HG03439 (cell line): ENCODE data around the gene ANKIB1.
A peak's percentile ranks its signal among the peaks of the same experiment; 100 is the strongest.

Experiments
- ATAC-seq: cut with Tn5 transposase; IDR thresholded peaks from one replicate; pipeline ENCODE4 v1.9.1; 2021; ENCODE audit warnings: mild to moderate bottlenecking, moderate library complexity; ENCODE audit not compliant: unreplicated experiment

Gene ANKIB1

GRCh38 chr7:92260248-92260781 is 14.5 kb downstream of the ANKIB1 start:
- no peak for ATAC-seq

DNA sequence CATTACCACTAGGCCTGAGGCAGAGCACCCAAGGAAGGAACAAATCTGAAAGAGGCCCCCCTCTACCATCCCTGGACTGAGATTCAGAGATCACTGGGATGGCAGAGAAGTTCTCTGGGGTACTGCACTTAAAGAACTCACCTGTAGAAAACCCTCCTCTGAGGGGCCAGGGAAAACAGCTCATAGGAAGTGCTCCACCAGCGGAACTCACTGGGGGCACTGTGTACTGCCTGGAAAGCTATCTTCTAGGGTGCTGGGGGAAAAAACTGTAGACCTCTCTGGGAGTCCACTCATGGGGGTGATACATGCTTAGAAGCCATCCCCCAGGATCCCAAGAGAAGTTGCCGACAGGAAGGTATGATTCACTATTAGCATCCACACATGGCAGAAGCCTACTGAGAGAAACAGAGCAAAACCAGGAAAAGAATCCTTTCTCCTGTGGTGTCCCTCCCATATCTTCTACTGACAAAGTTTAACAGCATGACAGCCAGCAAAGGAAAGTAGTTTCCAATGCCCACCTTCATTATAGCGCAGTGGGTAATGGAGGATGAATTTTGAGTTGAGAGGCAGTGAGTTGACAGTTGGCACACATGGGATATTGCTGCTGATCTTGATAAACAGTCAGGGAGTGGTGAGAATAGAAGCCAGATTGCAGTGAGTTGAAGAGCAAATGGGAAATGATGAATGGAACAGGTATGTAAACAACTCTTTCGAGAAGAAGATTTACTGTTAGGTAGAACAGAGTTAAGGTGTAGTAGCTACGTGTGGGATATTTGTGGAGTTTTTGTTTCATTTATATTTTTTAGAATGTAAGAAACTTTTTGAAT is 20.9 kb downstream of the ANKIB1 start:
- no peak for ATAC-seq

DNA sequence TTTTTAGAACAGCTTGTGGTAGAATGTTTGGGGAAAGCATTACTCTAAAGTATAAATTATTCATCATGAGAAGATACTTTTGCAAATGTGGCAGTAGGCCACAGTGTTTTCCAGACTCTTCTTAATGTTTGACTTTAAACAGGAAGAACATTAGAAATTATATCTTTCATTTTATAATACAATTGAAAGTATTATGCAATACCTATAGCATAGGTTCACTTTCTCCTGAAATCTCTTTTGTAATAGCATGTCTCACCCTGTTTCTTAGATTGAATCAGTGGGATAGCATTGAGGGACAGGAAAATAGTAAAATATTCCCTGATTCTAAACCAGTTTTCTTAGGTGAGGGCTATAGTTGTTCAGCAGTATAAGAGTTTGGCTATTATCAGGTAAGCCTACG is 23.1 kb downstream of the ANKIB1 start:
- ATAC-seq: no peak

DNA sequence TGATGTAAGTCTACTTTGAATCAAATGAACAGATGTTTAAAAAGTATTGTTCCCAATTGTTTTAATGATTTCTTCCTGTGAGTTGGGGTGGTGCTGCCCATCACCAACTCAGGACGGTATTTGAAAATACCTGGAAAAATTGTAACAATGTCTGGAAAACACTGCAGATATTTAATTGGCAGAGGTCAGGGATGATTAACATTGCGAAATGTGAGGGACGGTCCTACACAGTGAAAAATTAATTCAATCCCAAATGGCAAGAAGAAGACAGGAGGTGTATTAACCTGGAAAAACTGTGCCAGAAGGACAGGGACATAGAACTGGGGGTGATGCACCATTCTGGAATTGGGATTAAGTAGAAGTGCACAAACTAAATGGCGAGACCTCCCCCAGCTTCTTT is 29.6 kb downstream of the ANKIB1 start:
- no peak for ATAC-seq

DNA sequence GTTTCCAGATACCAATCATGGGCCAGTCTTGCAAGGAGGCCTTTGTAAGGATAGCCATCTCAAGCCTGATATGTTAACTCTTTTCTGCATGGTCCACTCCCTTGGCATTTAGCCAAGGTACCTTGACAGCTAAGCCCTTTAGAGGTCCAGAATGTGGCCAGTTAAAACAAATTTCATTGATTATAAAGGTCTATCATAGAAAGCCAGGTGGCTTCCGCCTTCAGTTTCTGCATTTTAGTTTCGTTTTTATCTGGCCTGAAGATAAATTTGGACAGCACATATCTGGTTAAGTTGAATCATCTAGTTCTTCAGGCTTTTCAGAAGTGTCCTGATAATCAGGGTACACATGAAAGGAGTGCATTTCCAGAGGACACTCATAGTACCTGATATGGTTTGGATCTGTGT is 30.7 kb downstream of the ANKIB1 start:
- ATAC-seq: peak; percentile 81

DNA sequence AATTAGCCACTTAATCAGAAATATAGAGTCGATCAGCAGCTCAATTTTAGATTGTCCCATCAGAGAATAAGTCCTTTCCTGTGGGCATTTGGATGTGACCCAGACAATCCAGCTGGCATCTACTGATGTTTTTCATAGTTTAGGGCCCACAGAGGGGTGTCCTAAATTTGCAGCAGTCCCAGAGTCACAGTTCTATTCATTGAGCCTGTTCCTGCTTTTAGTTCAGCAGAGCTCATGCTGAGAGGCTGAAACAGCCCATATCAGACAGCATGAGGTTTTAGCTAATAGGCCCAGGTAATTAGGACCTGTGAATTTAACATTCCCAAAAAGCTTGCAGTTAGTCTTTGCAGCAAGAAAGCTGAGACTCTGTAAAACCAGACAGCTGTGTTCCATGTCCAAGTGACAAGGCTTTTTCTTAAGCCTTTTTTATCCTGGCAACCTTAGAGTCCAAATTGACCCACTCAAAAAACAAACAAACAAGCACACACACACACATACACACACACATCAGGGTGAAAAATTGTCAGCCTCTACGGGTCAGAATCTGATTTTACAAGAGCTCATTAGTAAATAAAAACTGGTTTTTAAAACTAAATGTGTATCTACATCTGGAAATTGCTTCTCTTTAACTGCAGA is 33.7 kb downstream of the ANKIB1 start:
- ATAC-seq: no peak

- no peak for ATAC-seq
Observed at GRCh38 chr7:92281031-92281430, 35.3 kb downstream of the ANKIB1 start.

DNA sequence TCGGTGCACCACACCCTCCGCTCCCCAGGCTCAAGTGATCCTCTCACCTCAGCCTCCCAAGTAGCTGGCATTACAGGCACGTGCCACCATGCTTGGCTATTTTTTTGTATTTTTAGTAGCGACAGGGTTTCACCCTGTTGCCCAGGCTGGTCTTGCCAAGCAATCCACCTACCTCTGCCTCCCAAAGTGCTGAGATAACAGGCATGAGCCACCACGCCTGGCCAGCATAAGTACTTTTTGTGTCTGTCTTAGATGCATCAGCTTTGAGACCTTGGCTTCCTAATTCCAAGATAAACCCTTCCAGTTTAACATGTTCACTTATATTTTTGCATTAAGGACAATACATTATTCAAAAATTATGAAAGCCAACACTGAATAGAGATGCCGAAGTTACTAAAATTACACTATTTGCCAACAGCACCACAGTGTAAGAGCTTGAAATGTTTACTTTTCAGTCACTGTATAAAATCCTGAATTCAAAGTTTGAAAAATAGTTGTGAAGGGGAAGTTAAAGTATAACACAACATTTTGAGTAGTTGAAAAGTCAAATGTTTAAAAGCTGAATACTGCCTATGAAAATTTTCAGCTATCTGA is 36.5 kb downstream of the ANKIB1 start:
- ATAC-seq: no peak

GRCh38 chr7:92282930-92283329 is 37.2 kb downstream of the ANKIB1 start:
- ATAC-seq: no peak

GRCh38 chr7:92289321-92289720 is 43.5 kb downstream of the ANKIB1 start:
- no peak for ATAC-seq

DNA sequence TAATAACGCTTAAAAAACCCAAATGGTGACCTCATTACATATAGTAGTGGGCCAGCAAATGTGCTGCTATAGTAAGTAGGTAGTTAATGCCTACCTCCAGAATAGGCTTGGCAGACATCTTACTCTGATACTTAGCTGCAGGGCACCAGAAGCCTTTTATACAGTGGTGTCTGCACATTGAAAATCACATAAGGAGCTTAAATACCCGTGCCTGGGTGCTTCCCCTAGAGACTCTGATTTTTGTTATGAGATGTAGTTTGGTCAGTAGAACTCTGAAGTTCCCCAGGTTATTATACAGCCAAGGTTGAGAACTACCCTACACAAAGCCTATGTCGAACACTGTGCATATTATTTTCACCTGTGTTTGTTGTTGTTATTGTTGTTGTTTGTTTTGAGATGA is 47.2 kb downstream of the ANKIB1 start:
- no peak for ATAC-seq

GRCh38 chr7:92293896-92294590 is 48.3 kb downstream of the ANKIB1 start:
- no peak for ATAC-seq

DNA sequence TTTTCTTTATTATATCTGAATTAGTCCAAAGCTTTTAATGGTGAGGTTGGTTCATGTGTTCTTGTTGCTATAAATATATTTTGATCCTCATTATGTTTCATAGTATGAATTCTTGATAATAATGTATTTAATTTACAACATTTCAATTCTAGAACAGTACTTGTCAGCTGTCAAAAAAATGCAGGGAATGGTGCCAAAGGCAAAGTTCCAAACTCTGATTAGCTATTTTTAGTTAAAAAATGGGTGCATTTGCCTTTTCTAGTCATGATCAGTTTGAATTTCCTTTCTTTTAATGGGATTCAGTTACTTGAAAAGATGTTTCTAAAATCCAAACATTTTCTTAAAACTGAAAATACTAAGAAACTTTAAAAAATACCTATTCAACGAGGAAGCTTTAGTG is 49.6 kb downstream of the ANKIB1 start:
- ATAC-seq: no peak

GRCh38 chr7:92296235-92296634 is 50.5 kb downstream of the ANKIB1 start:
- ATAC-seq: no peak

GRCh38 chr7:92296880-92297445 is 51.2 kb downstream of the ANKIB1 start:
- ATAC-seq: no peak

DNA sequence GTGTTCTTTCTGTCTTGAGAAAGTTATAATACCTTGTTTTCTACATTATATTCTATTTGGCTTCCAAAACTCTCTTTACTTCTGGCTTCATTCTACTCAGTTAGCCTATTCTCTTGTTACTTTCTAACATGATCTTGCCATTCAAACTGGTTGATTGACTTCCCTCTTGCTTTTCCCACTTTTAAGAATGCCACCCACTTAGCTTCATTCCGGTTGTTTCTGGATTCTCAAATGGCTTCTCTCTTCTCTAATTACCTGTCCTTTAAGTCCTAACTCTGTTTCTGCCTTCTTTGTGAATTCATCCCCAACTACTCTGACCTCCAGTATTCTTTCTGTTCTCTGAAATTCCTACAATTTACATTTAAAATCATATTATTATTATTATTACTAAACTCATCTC is 52.0 kb downstream of the ANKIB1 start:
- ATAC-seq: no peak

- ATAC-seq: no peak
Observed at GRCh38 chr7:92303761-92304160, 58.0 kb downstream of the ANKIB1 start.

GRCh38 chr7:92304406-92304893 is 58.7 kb downstream of the ANKIB1 start:
- no peak for ATAC-seq

- ATAC-seq: no peak
Observed at GRCh38 chr7:92306153-92306552, 60.4 kb downstream of the ANKIB1 start.

- ATAC-seq: no peak
Observed at GRCh38 chr7:92313055-92313454, 67.3 kb downstream of the ANKIB1 start.

DNA sequence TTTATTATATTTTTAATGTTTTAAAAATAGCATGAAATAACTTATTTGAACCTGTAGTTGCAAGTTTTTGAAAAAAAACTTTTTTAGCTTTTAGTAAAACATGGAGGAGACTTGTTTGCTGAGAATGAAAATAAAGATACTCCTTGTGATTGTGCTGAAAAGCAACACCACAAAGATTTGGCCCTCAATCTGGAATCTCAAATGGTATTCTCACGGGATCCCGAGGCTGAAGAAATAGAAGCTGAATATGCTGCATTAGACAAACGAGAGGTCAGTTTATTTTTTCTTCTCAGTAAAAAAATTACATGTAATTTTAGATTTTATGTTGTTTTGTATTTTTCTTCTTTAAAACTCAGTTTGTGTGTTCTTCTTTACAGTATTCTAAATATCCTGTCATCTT is 73.5 kb downstream of the ANKIB1 start:
- ATAC-seq: no peak
